ENCODE measurements around the gene SNRNP48.

SNRNP48 gene, protein sequence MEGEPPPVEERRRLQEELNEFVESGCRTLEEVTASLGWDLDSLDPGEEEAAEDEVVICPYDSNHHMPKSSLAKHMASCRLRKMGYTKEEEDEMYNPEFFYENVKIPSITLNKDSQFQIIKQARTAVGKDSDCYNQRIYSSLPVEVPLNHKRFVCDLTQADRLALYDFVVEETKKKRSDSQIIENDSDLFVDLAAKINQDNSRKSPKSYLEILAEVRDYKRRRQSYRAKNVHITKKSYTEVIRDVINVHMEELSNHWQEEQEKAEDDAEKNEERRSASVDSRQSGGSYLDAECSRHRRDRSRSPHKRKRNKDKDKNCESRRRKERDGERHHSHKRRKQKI

DNA sequence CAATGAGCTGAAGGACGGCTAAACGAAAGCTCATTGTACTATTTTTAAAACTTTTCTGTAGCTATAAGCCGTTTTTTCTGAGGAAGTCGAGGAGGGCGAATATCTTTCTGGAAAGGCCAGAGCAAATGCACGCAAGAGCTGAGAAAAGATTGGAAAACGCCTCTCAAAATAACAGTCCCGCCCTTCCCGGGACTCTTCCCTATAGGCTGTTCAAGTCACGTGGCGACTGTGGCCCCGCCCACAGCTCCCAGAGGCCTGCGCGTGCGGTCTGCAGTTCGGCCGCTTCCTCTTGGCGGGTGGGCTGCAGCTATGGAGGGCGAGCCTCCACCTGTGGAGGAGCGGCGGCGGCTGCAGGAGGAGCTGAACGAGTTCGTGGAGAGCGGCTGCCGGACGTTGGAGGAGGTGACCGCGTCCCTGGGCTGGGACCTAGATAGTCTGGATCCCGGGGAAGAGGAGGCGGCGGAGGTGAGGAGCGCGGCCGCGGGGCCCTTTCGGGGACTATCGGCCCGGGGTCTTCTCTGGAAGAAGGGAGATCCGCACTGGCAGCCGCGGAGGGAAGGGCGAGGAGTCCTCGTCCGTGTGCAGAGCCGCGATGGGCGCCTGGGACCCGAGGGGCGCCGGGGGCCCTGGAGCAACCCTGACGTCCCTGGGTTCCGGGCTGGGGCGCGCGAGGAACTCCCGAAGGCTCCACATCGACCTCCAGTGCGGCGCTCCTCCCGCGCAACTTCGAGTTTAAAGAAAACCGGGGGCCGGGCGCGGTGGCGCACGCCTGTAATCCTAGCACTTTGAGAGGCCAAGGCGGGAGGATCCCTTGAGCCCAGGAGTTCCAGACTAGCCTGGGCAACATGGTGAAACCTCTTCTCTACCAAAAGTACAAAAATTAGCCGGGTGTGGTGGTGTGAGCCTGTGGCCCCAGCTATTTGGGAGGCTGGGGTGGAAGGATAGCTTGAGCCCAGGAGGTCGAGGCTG is at the start of gene SNRNP48:
Gene SNRNP48 (plus strand): TSS at position 250 of the 969 bp plus-strand sequence. CDS start 60 bp downstream, at position 310.
- peak; percentile 84 for DNase-seq

DNA sequence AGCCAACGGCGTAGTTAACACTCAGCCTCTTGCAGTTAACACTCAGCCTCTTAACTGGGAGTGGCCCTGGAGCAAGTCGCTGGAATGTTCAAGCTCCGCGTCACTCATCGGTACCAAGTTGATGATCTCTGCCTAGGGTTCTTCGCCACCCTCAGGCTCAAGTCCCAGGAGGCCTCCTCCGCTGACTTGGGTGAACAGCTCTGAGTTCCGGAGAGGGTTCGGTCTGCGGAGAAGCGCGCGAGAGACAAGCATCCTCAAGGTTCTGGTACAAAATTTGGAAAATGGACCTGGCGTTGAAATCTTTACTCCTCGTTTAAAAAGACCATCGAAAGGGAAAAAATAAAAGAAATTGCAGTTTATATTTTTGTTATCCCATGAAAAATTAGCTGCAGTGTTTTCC is 49.4 kb upstream of the SNRNP48 start:
- no peak for DNase-seq

DNA sequence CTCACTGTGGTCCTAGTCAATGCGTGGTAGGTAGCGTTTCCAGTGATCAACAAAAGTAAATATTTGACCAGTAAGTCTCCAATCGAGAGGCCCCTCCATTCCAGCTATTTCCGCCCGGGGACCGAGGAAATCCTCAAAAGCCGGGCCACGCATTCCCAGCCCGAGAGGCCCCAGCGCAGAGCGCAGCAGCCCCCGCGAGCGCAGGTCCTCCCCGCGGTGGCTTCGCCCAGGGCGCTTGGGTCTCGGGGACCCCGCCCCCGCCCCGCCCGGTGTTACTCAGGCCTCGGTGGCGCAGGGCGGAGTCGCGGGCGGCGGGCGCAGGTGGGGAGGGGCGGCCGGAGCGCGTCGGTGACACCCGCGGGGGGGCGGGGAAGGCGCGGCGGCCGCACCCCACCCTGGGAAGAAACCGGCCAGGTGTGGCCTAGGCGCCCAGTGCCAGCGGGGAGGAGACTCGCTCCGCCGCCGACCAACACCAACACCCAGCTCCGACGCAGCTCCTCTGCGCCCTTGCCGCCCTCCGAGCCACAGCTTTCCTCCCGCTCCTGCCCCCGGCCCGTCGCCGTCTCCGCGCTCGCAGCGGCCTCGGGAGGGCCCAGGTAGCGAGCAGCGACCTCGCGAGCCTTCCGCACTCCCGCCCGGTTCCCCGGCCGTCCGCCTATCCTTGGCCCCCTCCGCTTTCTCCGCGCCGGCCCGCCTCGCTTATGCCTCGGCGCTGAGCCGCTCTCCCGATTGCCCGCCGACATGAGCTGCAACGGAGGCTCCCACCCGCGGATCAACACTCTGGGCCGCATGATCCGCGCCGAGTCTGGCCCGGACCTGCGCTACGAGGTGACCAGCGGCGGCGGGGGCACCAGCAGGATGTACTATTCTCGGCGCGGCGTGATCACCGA is 48.6 kb upstream of the SNRNP48 start, which contains the start of gene DSP:
Gene DSP (plus strand): TSS at position 497 of the 890 bp plus-strand sequence. CDS start 245 bp downstream, at position 742.
- DNase-seq = peak; percentile 10

DNA sequence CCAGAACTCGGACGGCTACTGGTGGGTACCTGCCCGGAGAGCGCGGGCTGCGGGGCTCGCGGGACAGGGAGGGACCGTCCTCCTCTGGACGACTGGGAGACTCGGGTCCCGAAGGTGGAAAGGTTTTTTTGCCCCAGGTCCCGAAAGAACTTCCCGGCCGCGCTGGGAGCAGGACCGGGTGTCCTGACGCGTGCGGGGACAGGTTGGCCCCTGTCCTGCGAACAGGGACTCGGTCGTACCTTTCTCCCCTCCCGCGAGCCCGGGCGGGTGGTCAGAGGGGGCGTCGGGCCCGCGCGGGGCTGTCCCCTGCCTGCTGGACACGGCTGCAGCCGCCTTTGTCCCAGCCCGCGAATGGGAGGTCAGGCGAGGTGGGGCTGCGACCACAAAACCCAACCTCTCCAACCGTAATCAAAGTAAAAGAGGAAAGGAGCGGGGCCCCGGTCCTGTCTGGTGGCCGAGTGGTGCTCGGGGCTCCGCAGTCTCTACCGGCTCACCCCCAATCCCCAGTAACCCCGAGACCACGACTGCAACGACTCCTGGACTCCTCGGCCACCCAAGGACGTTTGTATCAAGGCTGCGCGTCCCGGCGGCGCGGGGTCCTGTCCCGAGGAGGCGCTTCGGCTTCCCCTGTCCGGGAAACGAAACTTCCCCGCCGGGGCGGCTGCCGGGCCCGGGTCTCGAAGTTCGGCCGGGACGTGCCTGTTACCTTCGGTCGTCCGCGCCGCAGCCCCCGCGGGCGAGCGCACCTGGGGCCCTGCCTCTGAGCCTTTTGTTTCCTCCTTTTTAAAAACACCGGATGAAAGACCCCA is 47.7 kb upstream of the SNRNP48 start:
- DNase-seq = no peak

DNA sequence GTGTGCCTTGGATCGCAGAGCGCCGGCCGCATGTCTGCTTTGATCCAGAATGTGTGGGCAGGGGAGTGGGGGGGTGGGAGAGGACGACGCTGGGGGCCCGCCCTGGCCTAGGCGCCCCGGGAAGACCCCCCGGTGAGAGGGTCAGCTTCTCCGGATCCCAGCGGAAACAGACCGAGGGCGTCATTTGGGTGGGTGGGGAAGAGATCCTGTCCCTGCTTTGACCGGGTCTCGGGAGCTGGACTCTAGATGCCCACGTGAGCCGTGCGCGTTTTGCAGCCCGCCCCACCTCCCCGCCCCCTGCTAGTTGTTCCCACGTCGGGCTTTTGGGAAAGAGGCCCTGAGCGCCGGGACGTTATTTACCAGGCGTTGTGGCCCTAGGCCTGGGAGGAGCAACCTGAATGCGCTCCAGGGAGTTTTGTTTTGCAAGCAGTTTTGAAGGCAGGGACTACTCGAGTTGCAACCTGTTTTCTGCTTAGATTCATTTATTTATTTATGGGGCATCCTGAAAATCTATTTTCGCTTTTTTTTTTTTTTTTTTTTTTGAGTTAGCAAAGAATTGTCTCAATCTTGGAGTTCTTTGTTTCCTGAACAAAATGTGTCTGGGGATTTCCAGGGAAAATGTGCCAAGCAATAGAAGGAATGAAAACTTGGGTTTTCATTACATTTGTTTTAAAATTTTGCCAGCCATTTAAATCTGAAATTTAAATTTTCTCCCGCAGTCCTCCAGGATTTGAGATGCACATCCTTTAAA is 46.9 kb upstream of the SNRNP48 start:
- DNase-seq = no peak

DNA sequence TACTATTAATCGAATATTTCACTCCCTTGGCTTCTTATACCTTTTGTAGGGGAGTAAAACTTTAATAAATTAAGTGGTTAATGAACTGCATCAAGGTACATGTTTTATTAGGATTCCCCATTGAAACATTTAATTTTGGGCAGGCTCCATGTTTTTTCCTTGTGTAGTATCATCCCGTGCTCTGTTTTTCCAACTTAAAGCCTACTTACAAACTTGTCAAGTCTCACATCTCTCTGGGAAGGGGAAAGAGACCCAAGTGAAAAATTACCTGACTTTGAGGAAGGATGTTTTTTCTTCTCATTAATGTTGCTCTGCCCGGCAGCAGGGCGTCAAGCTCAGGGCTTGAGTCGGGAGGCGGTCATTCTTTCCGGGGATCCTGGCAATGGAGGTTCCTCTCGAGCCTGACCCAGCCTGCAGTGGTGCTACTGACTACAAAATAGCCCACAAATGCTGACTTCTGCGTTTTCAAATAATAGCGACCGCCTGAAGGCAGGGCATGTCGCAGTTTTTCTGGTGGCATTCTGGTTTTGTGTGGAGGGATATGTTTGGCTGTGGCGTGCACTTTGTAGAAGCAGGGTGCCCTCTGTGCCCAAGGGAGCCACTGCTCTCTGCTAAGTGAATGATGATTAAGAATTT is 46.1 kb upstream of the SNRNP48 start:
- DNase-seq = no peak

DNA sequence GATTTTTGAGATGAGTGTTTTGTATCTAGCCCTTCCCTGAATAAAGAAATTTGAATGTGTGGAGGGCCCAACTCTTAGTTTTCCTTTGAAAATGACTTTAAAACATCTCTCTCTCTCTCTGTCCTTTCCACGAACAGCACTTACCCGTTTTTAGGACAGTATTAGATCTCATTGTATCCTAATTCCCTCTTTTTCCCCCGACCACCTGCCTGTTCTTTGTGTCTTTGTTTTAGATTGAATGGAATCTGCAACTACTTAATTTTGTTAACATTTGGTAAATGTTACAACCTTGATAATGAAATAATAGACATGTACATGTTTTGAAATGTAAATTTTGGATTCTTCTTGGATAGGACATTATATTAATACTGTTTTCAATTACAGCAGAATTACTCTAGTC is 45.4 kb upstream of the SNRNP48 start:
- DNase-seq = no peak

DNA sequence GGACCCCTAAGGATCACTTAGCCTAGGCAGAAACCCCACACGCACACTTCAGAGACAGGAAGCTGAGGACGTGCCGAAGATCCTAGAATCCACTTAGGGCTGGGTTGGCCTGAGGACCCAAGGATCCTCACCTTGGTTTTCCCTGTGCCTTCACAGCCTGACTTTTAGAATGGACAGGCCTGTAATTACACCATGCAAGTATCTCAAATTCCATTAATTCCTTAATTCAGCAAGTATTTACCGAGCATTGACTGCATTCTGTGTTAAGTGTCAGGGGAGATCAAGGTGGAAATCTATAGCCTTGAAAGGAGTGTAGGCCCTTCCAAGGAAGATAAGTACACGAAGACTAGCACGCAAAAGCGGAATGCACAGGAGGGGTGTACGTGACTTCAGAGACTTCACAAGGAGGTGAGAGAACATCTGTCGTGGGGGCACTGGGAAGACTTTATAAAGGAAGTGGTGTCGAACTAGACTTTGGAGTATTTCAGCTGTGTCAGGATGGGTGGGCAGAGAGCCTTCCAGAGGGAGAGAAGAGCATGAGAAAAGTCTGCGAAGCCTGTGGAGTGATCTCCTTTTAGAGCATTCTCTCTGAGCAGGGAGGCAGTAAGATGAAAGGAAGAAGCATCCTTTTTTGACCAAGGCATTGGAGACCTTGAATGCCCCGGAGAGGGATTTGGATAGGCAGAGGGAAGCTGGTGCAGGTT is 44.5 kb upstream of the SNRNP48 start:
- DNase-seq = no peak

DNA sequence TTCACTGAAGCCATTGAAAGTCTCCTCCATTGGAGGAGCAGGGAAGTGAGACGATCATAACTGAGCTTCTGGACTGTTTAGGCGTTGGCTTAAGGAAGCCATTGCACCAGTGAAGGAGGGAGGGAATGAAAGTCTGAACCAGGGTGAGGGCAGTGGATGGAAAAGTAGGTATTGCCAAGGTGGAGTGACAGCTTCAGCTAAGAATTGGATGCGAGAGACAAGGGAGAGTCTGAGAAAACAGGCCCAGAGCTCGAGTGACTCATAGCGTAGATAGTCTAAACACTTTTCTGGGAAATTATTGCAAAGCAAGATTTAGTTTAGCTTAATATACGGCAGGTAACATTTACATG is 44.0 kb upstream of the SNRNP48 start:
- DNase-seq = no peak

DNA sequence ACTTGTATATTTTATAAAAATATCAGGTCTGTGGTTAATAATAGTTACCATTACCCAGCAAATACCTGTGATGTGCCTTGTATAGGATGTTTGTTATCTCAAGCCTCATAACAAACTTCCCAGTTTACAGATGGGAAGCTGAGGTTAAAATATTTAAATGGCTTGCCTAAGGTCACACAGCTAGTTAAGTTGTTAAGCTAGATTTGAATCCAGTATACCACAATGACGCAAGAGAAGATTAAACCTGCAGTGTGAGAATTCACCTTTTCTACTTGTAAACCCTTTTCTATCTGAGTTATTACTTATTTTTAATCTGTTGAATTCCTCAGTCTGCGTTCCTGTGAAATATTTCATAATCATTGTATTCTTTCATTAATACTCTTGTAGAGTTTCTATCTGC is 43.6 kb upstream of the SNRNP48 start:
- no peak for DNase-seq

DNA sequence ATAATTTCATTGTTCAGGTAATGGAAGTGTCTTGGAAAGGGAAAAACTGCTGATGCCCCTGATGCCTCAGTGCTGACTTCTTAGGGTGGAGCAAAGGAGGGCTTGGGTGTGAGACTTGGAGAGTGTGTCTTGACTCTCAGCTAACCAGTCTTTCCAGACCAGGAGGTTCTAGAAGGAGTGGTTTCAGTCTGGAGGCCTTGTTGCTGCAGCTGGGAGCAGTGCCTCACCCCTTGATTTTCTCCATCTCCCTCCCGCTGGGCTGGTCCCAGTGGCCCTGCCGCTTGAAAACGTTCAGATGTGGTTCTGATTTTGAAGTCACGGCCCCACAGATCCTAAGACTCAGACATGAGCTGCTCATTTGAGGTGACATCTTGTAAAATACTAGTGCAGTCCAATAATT is 43.1 kb upstream of the SNRNP48 start:
- DNase-seq = no peak

DNA sequence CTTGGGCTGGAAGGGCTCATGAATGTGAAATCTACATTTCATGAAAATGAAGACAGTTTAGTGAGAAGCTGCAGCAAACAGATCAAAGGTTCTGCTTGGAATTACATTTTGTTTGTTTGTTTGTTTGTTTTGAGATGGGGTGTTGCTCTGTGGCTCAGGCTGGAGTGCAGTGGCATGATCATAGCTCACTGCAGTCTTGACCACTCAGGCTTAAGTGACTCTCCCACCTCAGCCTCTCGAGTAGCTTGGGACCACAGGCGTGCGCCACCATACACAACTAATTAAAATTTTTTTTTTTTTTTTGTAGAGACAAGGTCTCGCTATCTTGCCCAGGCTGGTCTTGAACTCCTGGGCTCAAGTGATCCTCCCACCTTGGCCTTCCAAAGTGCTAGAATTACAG is 42.7 kb upstream of the SNRNP48 start:
- no peak for DNase-seq

DNA sequence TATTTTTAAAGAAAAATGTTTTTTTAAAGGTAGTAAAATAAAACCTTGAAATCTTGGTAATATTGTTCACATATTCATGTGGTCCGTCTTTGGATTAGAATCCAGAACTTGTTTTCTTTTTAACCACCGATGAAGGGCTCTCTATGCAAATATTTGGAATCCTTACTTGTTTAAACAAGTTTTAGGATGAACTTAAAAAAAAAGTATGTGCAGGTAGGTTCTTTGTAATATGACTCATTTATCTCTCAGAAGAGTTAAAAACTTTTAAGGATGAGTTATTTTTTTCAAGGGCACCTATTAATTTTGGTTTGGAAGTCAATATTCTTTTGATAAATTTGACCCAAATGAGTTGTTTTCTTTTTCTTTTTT is 39.6 kb upstream of the SNRNP48 start:
- no peak for DNase-seq

DNA sequence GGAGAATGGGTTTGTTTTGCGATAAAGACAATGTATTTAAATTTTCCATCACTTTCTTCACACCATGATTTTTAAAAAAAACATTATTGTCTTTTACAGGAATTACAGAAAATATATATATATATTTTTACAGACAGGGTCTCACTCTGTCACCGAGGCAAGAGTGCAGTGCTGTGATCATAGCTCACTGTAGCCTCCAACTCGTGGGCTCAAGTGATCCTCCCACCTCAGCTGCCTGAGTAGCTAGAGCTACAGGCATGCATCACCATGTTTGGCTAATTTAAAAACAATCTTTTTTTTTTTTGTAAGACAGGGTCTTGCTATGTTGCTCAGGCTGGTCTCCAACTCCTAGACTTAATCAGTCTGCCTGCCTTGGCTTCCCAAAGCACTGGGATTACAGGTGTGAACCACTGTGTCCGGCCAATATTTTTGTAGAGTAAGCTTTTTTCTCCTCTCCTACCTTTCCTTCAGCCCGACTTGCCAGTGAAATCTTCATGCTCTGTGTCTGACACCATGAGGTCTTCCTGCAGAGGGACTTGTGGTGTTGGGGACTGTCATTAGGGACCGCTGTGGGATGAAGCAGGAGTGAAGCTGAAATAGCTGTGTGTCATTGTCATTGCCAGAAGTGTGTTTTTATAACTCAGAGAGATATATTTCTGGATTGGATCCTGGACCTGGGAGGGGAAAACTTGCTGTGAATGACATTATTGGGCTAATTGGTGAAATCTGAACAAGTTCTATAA is 35.3 kb upstream of the SNRNP48 start:
- DNase-seq = no peak

DNA sequence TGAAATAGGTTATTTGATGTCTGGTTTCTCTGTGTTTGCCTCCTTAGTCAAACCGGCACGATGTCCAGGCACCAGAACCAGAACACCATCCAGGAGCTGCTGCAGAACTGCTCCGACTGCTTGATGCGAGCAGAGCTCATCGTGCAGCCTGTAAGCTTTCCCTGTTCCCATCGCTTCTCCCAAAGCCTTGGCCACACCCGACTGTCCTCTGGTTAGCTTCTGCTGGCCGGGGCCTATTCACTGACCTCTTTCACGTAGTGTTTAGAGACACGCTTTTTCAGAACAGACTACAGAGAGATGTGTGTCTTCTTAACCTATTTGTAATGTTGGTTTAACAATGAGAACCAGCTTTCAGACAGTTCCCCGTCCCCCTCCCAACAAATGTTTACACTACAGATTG is 34.3 kb upstream of the SNRNP48 start:
- no peak for DNase-seq

DNA sequence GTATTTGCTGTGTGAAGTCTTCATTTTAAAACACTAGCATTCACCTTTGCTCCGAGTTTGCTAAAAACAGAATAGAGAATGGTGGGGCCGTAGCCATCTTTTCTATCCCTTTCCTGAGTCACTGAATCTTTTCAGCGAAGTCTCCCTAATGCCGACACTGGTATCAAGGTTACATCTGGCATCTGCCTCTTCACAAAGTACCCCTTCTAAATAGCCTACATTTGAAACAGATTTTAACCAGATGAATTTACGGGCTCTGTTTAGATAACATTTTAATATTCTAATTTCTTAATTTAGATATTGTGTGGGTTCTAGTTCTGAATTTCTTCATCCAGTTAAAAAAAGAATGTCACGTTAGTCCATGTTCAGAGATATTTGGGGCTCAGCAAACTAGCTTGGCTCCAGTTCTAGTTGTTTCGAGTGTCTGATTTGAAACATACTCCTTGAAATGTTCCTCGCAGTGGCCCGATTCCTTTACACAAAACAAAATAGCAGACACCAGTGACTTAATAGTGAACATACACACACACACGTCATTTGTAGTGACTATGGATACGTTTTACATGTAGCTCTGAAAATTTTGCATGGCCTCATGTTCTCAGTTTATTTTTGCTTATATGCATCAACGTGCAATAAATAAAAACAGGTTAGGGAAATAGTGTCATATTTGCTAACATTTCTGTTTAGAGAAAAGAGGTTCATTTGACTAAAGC is 33.4 kb upstream of the SNRNP48 start:
- no peak for DNase-seq

DNA sequence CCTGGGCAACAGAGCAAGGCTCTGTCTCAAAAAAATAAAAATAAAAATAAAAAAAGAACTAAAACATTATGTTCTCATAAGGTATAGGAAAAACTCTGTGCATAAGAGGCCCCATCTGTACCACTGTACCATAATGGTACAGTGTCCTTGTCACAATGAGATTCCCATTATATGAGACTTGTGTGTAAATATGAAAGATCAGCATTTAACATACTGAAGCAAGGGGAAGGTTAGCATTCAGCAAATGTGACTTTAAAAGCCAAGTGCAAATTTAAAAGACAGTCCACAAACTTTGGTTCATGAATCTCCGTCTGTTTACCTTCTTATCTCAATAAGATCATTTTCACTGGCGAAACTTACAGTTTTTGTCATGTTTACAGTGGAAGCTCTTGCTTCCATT is 32.3 kb upstream of the SNRNP48 start:
- DNase-seq = no peak

DNA sequence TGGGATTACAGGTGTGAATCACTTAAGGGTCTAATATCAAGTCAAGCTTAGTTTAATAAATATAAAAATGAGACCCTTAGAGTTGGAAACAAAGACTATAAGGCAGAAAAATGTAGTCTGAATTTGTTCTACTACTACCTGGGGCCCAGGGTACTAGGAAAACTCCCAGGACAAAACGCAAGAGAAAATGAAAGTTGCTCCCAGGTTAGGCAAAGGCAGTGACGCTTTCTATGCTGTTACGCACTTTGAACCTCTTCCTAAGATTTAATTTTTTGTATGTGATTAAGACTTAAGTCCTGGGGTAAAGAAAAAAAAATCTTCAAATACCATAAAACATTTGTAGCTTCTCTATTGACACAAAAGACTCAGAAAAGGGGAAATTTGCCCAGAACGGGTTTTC is 31.2 kb upstream of the SNRNP48 start:
- no peak for DNase-seq

DNA sequence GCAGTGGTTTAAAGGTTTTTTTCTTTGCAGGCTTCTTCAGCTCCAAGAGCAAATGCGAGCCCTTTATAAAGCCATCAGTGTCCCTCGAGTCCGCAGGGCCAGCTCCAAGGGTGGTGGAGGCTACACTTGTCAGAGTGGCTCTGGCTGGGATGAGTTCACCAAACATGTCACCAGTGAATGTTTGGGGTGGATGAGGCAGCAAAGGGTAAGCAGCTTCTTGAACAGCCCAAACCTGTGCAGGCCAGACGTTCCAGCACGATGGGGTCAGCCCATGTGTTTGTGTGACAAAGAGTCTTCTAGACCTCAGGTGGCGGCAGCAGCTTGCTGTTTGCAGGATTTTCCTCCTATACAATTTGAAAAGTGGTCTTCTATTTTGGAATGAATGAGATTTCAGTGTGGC is 30.8 kb upstream of the SNRNP48 start:
- DNase-seq = no peak
